ENCODE data around the gene PLA2G5. TPM values are rescaled to one million over a fixed set of nuclear protein-coding genes. Genes with fewer than 3 reads are reported as not detected.

PLA2G5 gene
- total RNA-seq, 1 donor from 2014 or later = not detected

DNA sequence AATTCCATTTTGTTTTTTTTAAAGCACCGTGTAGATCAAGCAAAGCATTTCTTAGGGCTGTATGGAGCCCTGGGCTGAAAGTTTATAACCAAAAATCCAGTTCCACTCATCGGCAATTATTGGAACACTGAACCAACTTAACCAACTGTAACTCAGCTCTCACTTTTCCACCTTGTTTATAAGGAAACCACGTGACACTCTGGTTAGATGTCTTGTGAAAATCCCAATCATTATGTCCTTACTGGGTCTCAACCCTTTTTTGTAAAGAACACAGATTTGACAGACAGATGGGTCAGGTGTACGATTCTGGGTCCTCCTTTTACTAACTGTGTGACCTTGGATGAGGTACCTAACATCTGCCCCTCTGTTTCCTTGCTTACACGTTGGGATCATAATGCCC lies 6.2 kb downstream of the PLA2G5 start:
- Mint-ChIP-seq H3K4me3 (ENCODE audit: unreplicated experiment) (no peak overlapping the region), H3K27me3 (ENCODE audit: low read depth, unreplicated experiment) (peaks cover 46% of the 10 kb centered on the region)
- FAIRE-seq = no peak

DNA sequence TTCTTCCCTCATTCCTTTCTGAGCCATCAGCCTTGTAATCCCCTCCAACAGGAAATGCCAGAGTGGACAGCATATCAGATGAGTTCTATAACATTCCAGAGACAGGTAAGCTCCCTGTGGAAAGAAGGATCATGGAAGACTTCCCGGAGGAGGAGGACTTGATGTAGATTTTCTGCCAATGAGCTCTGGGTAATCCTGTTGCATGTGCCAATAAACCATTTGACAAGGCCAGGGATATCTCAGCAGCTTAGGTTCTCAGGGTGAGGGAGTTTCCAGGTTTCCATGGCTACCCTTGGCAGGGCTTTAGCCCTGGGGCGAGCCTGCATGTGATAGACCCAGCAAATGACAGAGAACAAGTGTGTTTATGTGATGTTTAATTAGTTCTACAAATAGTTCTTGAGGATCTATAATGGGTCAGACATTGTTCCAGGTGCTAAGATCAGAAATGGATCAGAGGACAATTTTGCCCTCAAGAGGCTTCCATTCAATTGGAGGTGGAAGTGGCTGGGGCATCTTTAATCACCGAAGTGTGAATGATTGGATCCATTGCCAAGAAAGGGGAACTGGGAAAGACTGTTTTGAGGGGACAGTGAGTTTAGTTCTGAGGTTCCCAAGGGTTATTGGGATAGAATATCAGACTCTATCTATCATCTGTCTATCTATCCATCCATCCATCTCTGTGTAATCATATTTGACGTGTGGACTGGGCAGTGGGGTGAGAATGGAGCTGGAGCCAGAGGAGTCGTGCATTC lies 6.9 kb downstream of the PLA2G5 start:
- H3K27ac ChIP-seq (ENCODE audit: low read depth, low read length) = no peak overlapping the region
- no peaks in the 10 kb centered on the region for H3K4me1 Mint-ChIP-seq (ENCODE audit: low read depth, unreplicated experiment)
- no peak for DNase-seq (ENCODE audit: low read depth)
- H3K4me3 ChIP-seq (ENCODE audit: insufficient read depth, low read depth, low read length) = no peak overlapping the region
- H3K27me3 ChIP-seq (ENCODE audit: insufficient read depth, low read length) = peaks cover 2% of the 10 kb centered on the region
- H3K4me2 ChIP-seq (ENCODE audit: low read length) = no peak overlapping the region
- FAIRE-seq = no peak
- no peak overlapping the region for H2AFZ ChIP-seq (ENCODE audit: low read depth, low read length)
- peaks cover 3% of the 10 kb centered on the region for H3K36me3 Mint-ChIP-seq (ENCODE audit: low read depth, unreplicated experiment)
- no peaks in the 10 kb centered on the region for H3K36me3 ChIP-seq (ENCODE audit: insufficient read depth, low read length)
- H3K27ac Mint-ChIP-seq (ENCODE audit: unreplicated experiment) = no peak overlapping the region
- H3K9ac ChIP-seq (ENCODE audit: low read length) = no peak overlapping the region
- no peak overlapping the region for H3K4me3 Mint-ChIP-seq (ENCODE audit: unreplicated experiment)
- H4K20me1 ChIP-seq (ENCODE audit: insufficient read depth, low read length) = no peaks in the 10 kb centered on the region
- H3K79me2 ChIP-seq (ENCODE audit: insufficient read depth, low read length) = no peaks in the 10 kb centered on the region
- peaks cover 13% of the 10 kb centered on the region for H3K9me3 Mint-ChIP-seq (ENCODE audit: unreplicated experiment)
- TF ChIP-seq EZH2 (IDR thresholded peaks at IDR 0.05; ENCODE audit: insufficient read depth, low read length) = no peak
- TF ChIP-seq, protein P1, sequence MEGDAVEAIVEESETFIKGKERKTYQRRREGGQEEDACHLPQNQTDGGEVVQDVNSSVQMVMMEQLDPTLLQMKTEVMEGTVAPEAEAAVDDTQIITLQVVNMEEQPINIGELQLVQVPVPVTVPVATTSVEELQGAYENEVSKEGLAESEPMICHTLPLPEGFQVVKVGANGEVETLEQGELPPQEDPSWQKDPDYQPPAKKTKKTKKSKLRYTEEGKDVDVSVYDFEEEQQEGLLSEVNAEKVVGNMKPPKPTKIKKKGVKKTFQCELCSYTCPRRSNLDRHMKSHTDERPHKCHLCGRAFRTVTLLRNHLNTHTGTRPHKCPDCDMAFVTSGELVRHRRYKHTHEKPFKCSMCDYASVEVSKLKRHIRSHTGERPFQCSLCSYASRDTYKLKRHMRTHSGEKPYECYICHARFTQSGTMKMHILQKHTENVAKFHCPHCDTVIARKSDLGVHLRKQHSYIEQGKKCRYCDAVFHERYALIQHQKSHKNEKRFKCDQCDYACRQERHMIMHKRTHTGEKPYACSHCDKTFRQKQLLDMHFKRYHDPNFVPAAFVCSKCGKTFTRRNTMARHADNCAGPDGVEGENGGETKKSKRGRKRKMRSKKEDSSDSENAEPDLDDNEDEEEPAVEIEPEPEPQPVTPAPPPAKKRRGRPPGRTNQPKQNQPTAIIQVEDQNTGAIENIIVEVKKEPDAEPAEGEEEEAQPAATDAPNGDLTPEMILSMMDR (IDR thresholded peaks at IDR 0.05; ENCODE audit: insufficient read depth, low read depth, low read length) = no peak
- H3K4me1 ChIP-seq (ENCODE audit: insufficient read depth, low read length) = no peaks in the 10 kb centered on the region
- no peaks in the 10 kb centered on the region for H3K9me3 ChIP-seq (ENCODE audit: insufficient read depth, low read depth, low read length)
- peaks cover 45% of the 10 kb centered on the region for H3K27me3 Mint-ChIP-seq (ENCODE audit: low read depth, unreplicated experiment)

More for the DNA sequence above, 6.2 kb downstream of the PLA2G5 start:
- no peaks in the 10 kb centered on the region for H3K4me1 Mint-ChIP-seq (ENCODE audit: low read depth, unreplicated experiment)
- no peak overlapping the region for H3K4me2 ChIP-seq (ENCODE audit: low read length)
- H3K4me3 ChIP-seq (ENCODE audit: insufficient read depth, low read depth, low read length) = no peak overlapping the region
- H2AFZ ChIP-seq (ENCODE audit: low read depth, low read length) = no peak overlapping the region
- H3K79me2 ChIP-seq (ENCODE audit: insufficient read depth, low read length) = no peaks in the 10 kb centered on the region
- no peaks in the 10 kb centered on the region for H3K9me3 ChIP-seq (ENCODE audit: insufficient read depth, low read depth, low read length)
- no peaks in the 10 kb centered on the region for H3K36me3 ChIP-seq (ENCODE audit: insufficient read depth, low read length)
- no peaks in the 10 kb centered on the region for H3K4me1 ChIP-seq (ENCODE audit: insufficient read depth, low read length)
- peaks cover 2% of the 10 kb centered on the region for H3K27me3 ChIP-seq (ENCODE audit: insufficient read depth, low read length)
- no peak for TF ChIP-seq EZH2 (IDR thresholded peaks at IDR 0.05; ENCODE audit: insufficient read depth, low read length)
- TF ChIP-seq, protein P1 (IDR thresholded peaks at IDR 0.05; ENCODE audit: insufficient read depth, low read depth, low read length) = no peak
- no peak overlapping the region for H3K9ac ChIP-seq (ENCODE audit: low read length)
- no peak for DNase-seq (ENCODE audit: low read depth)
- no peak overlapping the region for H3K27ac ChIP-seq (ENCODE audit: low read depth, low read length)
- H3K9me3 Mint-ChIP-seq (ENCODE audit: unreplicated experiment) = peaks cover 14% of the 10 kb centered on the region
- H3K36me3 Mint-ChIP-seq (ENCODE audit: low read depth, unreplicated experiment) = peaks cover 3% of the 10 kb centered on the region
- H4K20me1 ChIP-seq (ENCODE audit: insufficient read depth, low read length) = no peaks in the 10 kb centered on the region
- H3K27ac Mint-ChIP-seq (ENCODE audit: unreplicated experiment) = no peak overlapping the region

DNA sequence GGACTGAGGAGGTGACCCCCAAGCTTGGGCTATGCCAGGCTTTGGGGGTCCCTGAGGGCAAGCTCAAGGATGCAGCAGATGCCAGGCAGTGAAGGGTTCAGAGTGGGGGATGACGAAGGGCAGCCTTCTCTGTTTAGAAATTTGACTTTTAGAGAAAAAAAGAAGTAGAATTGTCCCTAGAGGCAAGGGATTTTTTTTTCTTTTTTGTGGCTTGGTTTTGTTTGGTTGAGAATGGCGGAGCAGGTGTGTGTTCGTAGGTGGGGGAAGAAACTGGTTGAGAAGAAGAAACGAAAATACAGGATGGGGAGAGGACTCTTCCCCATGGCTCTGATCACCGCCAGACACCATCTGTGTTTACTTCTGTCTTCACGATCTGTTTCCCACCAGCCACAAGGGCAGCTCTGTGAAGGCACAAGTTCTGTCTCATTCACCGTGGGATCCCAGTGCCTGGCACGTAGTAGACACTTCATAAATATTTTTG lies 8.2 kb downstream of the PLA2G5 start:
- Mint-ChIP-seq H3K27me3 (ENCODE audit: low read depth, unreplicated experiment) (peaks cover 45% of the 10 kb centered on the region), H3K4me1 (ENCODE audit: low read depth, unreplicated experiment) (no peaks in the 10 kb centered on the region), H3K27ac (ENCODE audit: unreplicated experiment) (no peak overlapping the region), H3K36me3 (ENCODE audit: low read depth, unreplicated experiment) (peaks cover 3% of the 10 kb centered on the region), H3K4me3 (ENCODE audit: unreplicated experiment) (no peak overlapping the region), H3K9me3 (ENCODE audit: unreplicated experiment) (peaks cover 9% of the 10 kb centered on the region)
- Histone ChIP-seq H4K20me1 (ENCODE audit: insufficient read depth, low read length) (no peaks in the 10 kb centered on the region), H3K27me3 (ENCODE audit: insufficient read depth, low read length) (peaks cover 2% of the 10 kb centered on the region), H3K9ac (ENCODE audit: low read length) (no peak overlapping the region), H3K4me2 (ENCODE audit: low read length) (no peak overlapping the region), H3K36me3 (ENCODE audit: insufficient read depth, low read length) (no peaks in the 10 kb centered on the region), H3K4me3 (ENCODE audit: insufficient read depth, low read depth, low read length) (no peak overlapping the region), H3K9me3 (ENCODE audit: insufficient read depth, low read depth, low read length) (no peaks in the 10 kb centered on the region), H2AFZ (ENCODE audit: low read depth, low read length) (no peak overlapping the region), H3K27ac (ENCODE audit: low read depth, low read length) (no peak overlapping the region), H3K4me1 (ENCODE audit: insufficient read depth, low read length) (no peaks in the 10 kb centered on the region), H3K79me2 (ENCODE audit: insufficient read depth, low read length) (no peaks in the 10 kb centered on the region)
- DNase-seq (ENCODE audit: low read depth) (no peak), FAIRE-seq (no peak)
- TF ChIP-seq, protein P1 (IDR thresholded peaks at IDR 0.05; ENCODE audit: insufficient read depth, low read depth, low read length) = no peak
- no peak for TF ChIP-seq EZH2 (IDR thresholded peaks at IDR 0.05; ENCODE audit: insufficient read depth, low read length)

Data from astrocyte (in vitro differentiated cells and primary cell).